Stimulated activated naive CD8-positive, alpha-beta T cell treated with anti-CD3 and anti-CD28 coated beads, Interleukin-15, amount 100 ng/mL, for 72 hours (primary cell): ENCODE data around the gene CD48.

Experiments used
- ATAC-seq: fragments of 150-1000 bp; cut with Tn5 transposase; 2 replicates; pipeline ENCODE4 v1.10.0; 2021; ENCODE audit warnings: mild to moderate bottlenecking, moderate library complexity
- DNase-seq, 2 donors: peaks; one replicate each; pipeline ENCODE4 v3.0.0; 2021 to 2022
- H3K27ac Mint-ChIP-seq, 2 donors: one replicate each; pipeline ENCODE4 v1.8.0; 2022; ENCODE audit warnings: mild to moderate bottlenecking in 2 of 2, mixed read lengths in 2 of 2, moderate library complexity in 2 of 2
- H3K27me3 Mint-ChIP-seq: one replicate; pipeline ENCODE4 v1.8.0; 2022; ENCODE audit warnings: mixed read lengths
- H3K4me1 Mint-ChIP-seq: one replicate; pipeline ENCODE4 v1.8.0; 2022; ENCODE audit warnings: mild to moderate bottlenecking, mixed read lengths
- H3K4me3 Mint-ChIP-seq, 2 donors: one replicate each; pipeline ENCODE4 v1.8.0; 2022; ENCODE audit warnings: mild to moderate bottlenecking in 2 of 2, mixed read lengths in 2 of 2, moderate library complexity in 1 of 2
- H3K9me3 Mint-ChIP-seq, 2 donors: one replicate each; pipeline ENCODE4 v1.8.0; 2022; ENCODE audit warnings: mixed read lengths in 2 of 2

CD48 gene

DNA sequence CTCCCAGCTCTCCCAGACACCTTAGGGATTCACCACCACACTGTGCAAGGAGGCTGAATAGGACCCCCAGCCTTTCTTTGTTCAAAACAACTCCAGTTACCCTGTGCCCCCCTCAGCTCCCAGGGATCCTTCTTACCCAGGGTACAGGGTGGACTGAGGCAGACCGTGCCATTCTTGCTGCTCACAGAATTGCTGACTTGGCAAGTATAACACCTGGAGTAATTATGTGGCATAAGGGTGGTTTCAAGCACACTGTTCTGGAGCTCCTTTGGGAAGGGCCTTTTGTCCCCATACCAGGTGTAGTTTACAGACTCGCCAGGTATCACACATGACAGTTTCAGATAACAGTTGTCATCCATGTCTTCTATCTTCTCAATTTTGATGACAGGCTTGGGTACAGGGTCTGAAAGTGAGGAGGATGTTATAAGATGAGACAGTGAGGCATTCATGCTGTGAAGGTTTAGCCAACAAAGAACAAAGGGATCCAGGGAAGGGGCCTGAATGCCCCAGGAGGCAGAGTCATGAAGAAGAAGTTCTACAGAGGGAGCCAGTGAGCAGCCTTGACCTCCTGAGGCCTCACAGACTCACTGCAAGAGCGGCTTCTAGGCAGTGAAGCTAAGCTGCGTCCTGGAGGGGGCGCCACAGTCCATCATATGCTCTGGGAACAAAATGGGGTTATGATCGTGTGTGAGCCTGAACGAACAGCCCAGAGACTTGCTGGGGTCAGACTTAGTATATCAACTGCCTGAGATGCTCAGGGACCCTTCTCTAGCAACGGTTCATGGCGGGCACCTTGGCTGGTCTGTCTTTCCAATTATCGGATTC lies 30.3 kb downstream of the CD48 start:
- Mint-ChIP-seq H3K4me3 (peak overlapping the region; percentile 72 to 83), H3K4me1 (peaks cover 87% of the 10 kb centered on the region), H3K9me3 (peaks cover 0 to 2% of the 10 kb centered on the region in 2 donors), H3K27ac (peak overlapping the region; percentile 1 to 98), H3K27me3 (no peaks in the 10 kb centered on the region)
- ATAC-seq (peak; percentile 79), DNase-seq (peak; percentile 87 to 92)

GRCh38 chr1:160680399-160680798 lies 31.2 kb downstream of the CD48 start:
- Mint-ChIP-seq H3K4me1 (peaks cover 78% of the 10 kb centered on the region), H3K27ac (peak overlapping the region in 1 of 2 donors; percentile 86), H3K4me3 (no peak overlapping the region), H3K9me3 (no peaks in the 10 kb centered on the region), H3K27me3 (no peaks in the 10 kb centered on the region)
- no peak for DNase-seq
- no peak for ATAC-seq

GRCh38 chr1:160679893-160680292 lies 31.7 kb downstream of the CD48 start:
- H3K9me3 Mint-ChIP-seq = no peaks in the 10 kb centered on the region
- H3K4me3 Mint-ChIP-seq = no peak overlapping the region
- peaks cover 73% of the 10 kb centered on the region for H3K4me1 Mint-ChIP-seq
- H3K27me3 Mint-ChIP-seq = no peaks in the 10 kb centered on the region
- ATAC-seq (no peak), DNase-seq (no peak)
- H3K27ac Mint-ChIP-seq = peak overlapping the region; percentile 36 to 54

DNA sequence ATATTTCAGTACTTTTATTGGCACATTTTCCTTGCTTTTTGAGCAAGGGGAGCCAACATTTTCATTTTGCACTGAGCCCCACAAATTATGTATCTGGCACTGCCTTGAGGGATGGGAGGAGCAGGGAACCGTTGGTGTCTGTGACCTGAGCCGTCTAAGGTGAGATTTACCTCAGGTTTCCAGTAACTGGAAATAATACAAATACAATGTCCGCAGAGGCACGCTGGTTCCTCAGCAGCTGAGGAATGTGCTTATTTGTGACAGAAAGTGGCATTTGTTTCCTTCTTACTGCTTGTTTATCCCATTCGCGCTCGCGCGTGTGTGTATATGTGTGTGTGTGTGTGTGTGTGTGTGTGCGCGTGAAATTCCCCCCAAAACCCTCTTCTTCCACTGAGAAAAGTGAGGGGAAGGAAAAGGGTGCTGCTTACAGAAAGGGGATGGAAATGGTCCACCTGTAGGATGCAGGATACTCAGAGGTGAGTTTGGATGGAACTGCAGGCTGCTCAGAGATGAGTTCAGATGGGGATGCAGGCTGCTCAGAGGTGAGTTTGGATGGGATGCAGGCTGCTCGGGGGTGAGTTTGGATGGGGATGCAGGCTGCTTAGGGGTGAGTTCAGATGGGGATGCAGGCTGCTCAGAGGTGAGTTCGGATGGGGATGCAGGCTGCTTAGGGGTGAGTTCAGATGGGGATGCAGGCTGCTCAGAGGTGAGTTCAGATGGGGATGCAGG lies 34.6 kb downstream of the CD48 start:
- Mint-ChIP-seq H3K4me1 (peaks cover 44% of the 10 kb centered on the region), H3K27me3 (no peaks in the 10 kb centered on the region), H3K27ac (peak overlapping the region in 1 of 2 donors; percentile 21), H3K9me3 (no peaks in the 10 kb centered on the region), H3K4me3 (no peak overlapping the region)
- ATAC-seq (no peak), DNase-seq (no peak)

DNA sequence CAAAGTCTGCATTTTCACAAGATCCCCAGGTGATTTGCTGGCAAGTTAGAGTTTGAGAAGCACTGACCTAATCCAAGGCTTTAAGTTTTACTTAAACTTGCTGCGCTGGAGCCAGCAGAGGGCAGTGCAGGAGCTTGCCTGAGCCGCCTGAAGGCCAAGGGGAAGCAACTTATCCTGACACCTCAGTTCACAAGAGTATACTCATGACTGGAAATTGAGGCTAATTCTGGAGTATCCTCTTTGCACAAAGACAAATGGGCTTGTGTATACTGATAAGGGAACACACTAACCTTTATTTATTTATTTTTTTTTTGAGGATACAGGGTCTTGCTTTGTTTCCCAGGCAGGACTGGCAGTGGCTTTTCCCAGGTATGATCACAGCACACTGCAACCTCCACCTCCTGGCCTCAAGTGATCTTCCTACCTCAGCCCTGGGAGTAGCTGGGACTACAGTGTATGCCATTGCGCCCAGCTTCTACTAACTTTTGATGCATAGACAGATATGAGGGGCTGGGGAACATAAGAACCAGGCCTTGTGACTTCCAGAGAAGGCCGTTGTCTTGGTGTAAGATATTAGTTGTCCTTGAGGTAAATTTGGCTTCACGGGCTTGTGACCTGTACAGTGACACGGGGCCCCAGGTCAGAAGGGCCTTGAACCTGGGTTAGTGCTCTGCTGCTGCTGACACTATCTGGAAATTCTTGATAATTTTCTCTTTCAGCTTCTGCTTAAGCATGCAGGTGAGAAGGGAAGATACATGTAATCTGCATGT lies 35.8 kb downstream of the CD48 start:
- Mint-ChIP-seq H3K4me3 (peak overlapping the region; percentile 20 to 50), H3K27ac (peak overlapping the region in 1 of 2 donors; percentile 4), H3K27me3 (no peaks in the 10 kb centered on the region), H3K9me3 (peaks cover 2 to 4% of the 10 kb centered on the region in 2 donors), H3K4me1 (peaks cover 37% of the 10 kb centered on the region)
- DNase-seq (peak; percentile 62 to 77), ATAC-seq (peak; percentile 85)

GRCh38 chr1:160674415-160674814 lies 37.2 kb downstream of the CD48 start:
- Mint-ChIP-seq H3K4me3 (no peak overlapping the region), H3K9me3 (peaks cover 8 to 9% of the 10 kb centered on the region in 2 donors), H3K4me1 (peaks cover 27% of the 10 kb centered on the region), H3K27ac (no peak overlapping the region), H3K27me3 (no peaks in the 10 kb centered on the region)
- ATAC-seq (no peak), DNase-seq (no peak)

- ATAC-seq (peak; percentile 72), DNase-seq (no peak)
- peaks cover 8 to 12% of the 10 kb centered on the region in 2 donors for H3K9me3 Mint-ChIP-seq
- no peak overlapping the region for H3K27ac Mint-ChIP-seq
- no peak overlapping the region for H3K4me3 Mint-ChIP-seq
- no peaks in the 10 kb centered on the region for H3K27me3 Mint-ChIP-seq
- peaks cover 20% of the 10 kb centered on the region for H3K4me1 Mint-ChIP-seq
These were observed 38.6 kb downstream of the CD48 start for GRCh38 chr1:160672789-160673695.

- Mint-ChIP-seq H3K27ac (no peak overlapping the region), H3K4me1 (peaks cover 14% of the 10 kb centered on the region), H3K9me3 (peaks cover 8 to 17% of the 10 kb centered on the region in 2 donors), H3K27me3 (no peaks in the 10 kb centered on the region), H3K4me3 (no peak overlapping the region)
- DNase-seq = no peak
- no peak for ATAC-seq
These were observed 39.8 kb downstream of the CD48 start for GRCh38 chr1:160671603-160672517.

DNA sequence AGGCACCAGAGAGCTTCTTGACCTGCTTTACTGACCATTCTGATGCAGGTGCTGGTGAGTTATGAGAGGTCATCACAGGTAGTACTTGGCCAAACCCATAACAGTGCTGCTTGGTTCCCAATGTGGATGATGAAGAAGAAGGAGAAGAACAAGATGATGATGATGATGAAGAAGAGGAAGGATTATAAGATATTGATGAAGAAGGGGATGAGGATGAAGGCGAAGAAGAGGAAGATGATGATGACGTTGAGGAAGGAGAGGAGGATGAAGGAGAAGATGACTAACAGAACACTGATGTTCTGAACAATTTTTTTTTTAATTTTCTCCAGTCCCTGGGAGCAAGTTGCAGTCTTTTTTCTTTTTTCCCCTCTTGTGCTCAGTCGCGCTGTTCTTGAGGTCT lies 40.9 kb downstream of the CD48 start:
- ATAC-seq (no peak), DNase-seq (no peak)
- H3K27me3 Mint-ChIP-seq = no peaks in the 10 kb centered on the region
- H3K9me3 Mint-ChIP-seq = peaks cover 8 to 22% of the 10 kb centered on the region in 2 donors
- H3K27ac Mint-ChIP-seq = no peak overlapping the region
- H3K4me3 Mint-ChIP-seq = no peak overlapping the region
- H3K4me1 Mint-ChIP-seq = peaks cover 24% of the 10 kb centered on the region

- ATAC-seq = no peak
- Mint-ChIP-seq H3K4me3 (no peak overlapping the region), H3K27ac (no peak overlapping the region), H3K4me1 (peaks cover 33% of the 10 kb centered on the region), H3K27me3 (no peaks in the 10 kb centered on the region), H3K9me3 (peaks cover 8 to 22% of the 10 kb centered on the region in 2 donors)
- DNase-seq = no peak
These were observed 41.8 kb downstream of the CD48 start for GRCh38 chr1:160669802-160670201.

GRCh38 chr1:160669276-160669675 lies 42.3 kb downstream of the CD48 start:
- no peak for DNase-seq
- Mint-ChIP-seq H3K27me3 (no peaks in the 10 kb centered on the region), H3K4me3 (no peak overlapping the region), H3K4me1 (peaks cover 38% of the 10 kb centered on the region), H3K9me3 (peaks cover 8 to 22% of the 10 kb centered on the region in 2 donors), H3K27ac (no peak overlapping the region)
- ATAC-seq = no peak

DNA sequence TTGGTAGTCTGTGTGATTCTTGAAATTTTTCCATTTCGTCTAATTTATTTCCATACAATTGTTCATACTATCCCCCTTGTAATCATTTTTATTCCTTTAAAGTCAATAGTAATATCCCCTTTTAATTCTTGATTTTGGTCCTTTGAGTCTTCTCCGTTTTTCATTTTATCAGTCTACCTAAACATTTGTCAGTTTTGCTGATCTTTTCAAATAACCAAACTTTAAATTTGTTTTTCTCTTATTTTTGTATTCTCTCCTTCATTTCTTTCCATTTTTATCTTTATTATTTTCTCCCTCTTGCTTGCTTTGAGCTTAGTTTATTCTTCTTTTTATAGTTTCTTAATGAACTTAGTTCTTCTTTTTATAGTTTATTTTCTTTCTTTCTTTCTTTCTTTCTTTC lies 43.7 kb downstream of the CD48 start:
- no peak overlapping the region for H3K27ac Mint-ChIP-seq
- H3K9me3 Mint-ChIP-seq = peaks cover 8 to 22% of the 10 kb centered on the region in 2 donors
- DNase-seq = no peak
- no peak for ATAC-seq
- no peaks in the 10 kb centered on the region for H3K27me3 Mint-ChIP-seq
- no peak overlapping the region for H3K4me3 Mint-ChIP-seq
- H3K4me1 Mint-ChIP-seq = peaks cover 52% of the 10 kb centered on the region

- Mint-ChIP-seq H3K4me1 (peaks cover 67% of the 10 kb centered on the region), H3K27me3 (no peaks in the 10 kb centered on the region), H3K27ac (peak overlapping the region in 1 of 2 donors; percentile 83), H3K9me3 (peaks cover 8 to 25% of the 10 kb centered on the region in 2 donors), H3K4me3 (peak overlapping the region; percentile 65 to 74)
- DNase-seq = no peak
- ATAC-seq = peak; percentile 48
These were observed 45.6 kb downstream of the CD48 start for GRCh38 chr1:160666079-160666442.
